ENCODE results near the gene FAM228A.

FAM228A gene

GRCh38 chr2:24162494-24162893, 12.4 kb upstream of the FAM228A start:
- TF ChIP-seq TCF12 (IDR thresholded peaks at IDR 0.05; ENCODE audit: low read depth), result no peak
- TF ChIP-seq MAX (IDR thresholded peaks at IDR 0.05), result no peak
- TF ChIP-seq CEBPB (IDR thresholded peaks at IDR 0.05), result no peak
- no peak for TF ChIP-seq CREB1 (IDR thresholded peaks at IDR 0.05; ENCODE audit: low read depth)
- no peak for TF ChIP-seq EGR1 (IDR thresholded peaks at IDR 0.05)
- no peak for TF ChIP-seq FOXM1 (IDR thresholded peaks at IDR 0.05; ENCODE audit: borderline replicate concordance, low read depth)
- no peak for TF ChIP-seq TAF1 (IDR thresholded peaks at IDR 0.05; ENCODE audit: low read depth)
- TF ChIP-seq EP300 (IDR thresholded peaks at IDR 0.05; ENCODE audit: borderline replicate concordance), result no peak
- TF ChIP-seq RAD21 (IDR thresholded peaks at IDR 0.05; ENCODE audit: low read depth), result no peak
- TF ChIP-seq YY1 (IDR thresholded peaks at IDR 0.05; ENCODE audit: low read depth), result no peak
- no peak for TF ChIP-seq REST (IDR thresholded peaks at IDR 0.05; ENCODE audit: low read depth)
- no peak for TF ChIP-seq TEAD4 (IDR thresholded peaks at IDR 0.05)
- TF ChIP-seq ZBTB7A (IDR thresholded peaks at IDR 0.05; ENCODE audit: low read depth), result no peak

GRCh38 chr2:24163186-24163585, 11.7 kb upstream of the FAM228A start:
- TF ChIP-seq EGR1 (IDR thresholded peaks at IDR 0.05), result no peak
- no peak for TF ChIP-seq CEBPB (IDR thresholded peaks at IDR 0.05)
- no peak for TF ChIP-seq CREB1 (IDR thresholded peaks at IDR 0.05; ENCODE audit: low read depth)
- TF ChIP-seq TAF1 (IDR thresholded peaks at IDR 0.05; ENCODE audit: low read depth), result no peak
- TF ChIP-seq USF1 (IDR thresholded peaks at IDR 0.05), result no peak
- no peak for TF ChIP-seq TEAD4 (IDR thresholded peaks at IDR 0.05)
- no peak for TF ChIP-seq ZBTB7A (IDR thresholded peaks at IDR 0.05; ENCODE audit: low read depth)
- TF ChIP-seq EP300 (IDR thresholded peaks at IDR 0.05; ENCODE audit: borderline replicate concordance), result no peak
- TF ChIP-seq MAX (IDR thresholded peaks at IDR 0.05), result no peak
- TF ChIP-seq YY1 (IDR thresholded peaks at IDR 0.05; ENCODE audit: low read depth), result no peak

- TF ChIP-seq MAX (IDR thresholded peaks at IDR 0.05), result no peak
- no peak for TF ChIP-seq ZBTB7A (IDR thresholded peaks at IDR 0.05; ENCODE audit: low read depth)
- no peak for TF ChIP-seq FOXM1 (IDR thresholded peaks at IDR 0.05; ENCODE audit: borderline replicate concordance, low read depth)
These were observed 11.3 kb upstream of the FAM228A start for GRCh38 chr2:24163601-24164000.

- TF ChIP-seq TCF12 (IDR thresholded peaks at IDR 0.05; ENCODE audit: low read depth) (no peak), CREB1 (IDR thresholded peaks at IDR 0.05; ENCODE audit: low read depth) (no peak), RAD21 (IDR thresholded peaks at IDR 0.05; ENCODE audit: low read depth) (peak; percentile 68), TAF1 (IDR thresholded peaks at IDR 0.05; ENCODE audit: low read depth) (no peak), REST (IDR thresholded peaks at IDR 0.05; ENCODE audit: low read depth) (no peak), FOXM1 (IDR thresholded peaks at IDR 0.05; ENCODE audit: borderline replicate concordance, low read depth) (no peak), ZBTB7A (IDR thresholded peaks at IDR 0.05; ENCODE audit: low read depth) (peak; percentile 48; the same call in 1 of the 2 replicates)
These were observed 10.4 kb upstream of the FAM228A start for GRCh38 chr2:24164416-24164973.

- TF ChIP-seq TAF1 (IDR thresholded peaks at IDR 0.05; ENCODE audit: low read depth) (no peak), EGR1 (IDR thresholded peaks at IDR 0.05) (no peak), TCF12 (IDR thresholded peaks at IDR 0.05; ENCODE audit: low read depth) (no peak), MAX (IDR thresholded peaks at IDR 0.05) (no peak), FOXM1 (IDR thresholded peaks at IDR 0.05; ENCODE audit: borderline replicate concordance, low read depth) (no peak), NFIC (IDR thresholded peaks at IDR 0.05) (no peak), CEBPB (IDR thresholded peaks at IDR 0.05) (no peak), USF1 (IDR thresholded peaks at IDR 0.05) (no peak), RAD21 (IDR thresholded peaks at IDR 0.05; ENCODE audit: low read depth) (no peak), TEAD4 (IDR thresholded peaks at IDR 0.05) (no peak), EP300 (IDR thresholded peaks at IDR 0.05; ENCODE audit: borderline replicate concordance) (no peak), ZBTB7A (IDR thresholded peaks at IDR 0.05; ENCODE audit: low read depth) (no peak), CREB1 (IDR thresholded peaks at IDR 0.05; ENCODE audit: low read depth) (no peak), YY1 (IDR thresholded peaks at IDR 0.05; ENCODE audit: low read depth) (no peak), REST (IDR thresholded peaks at IDR 0.05; ENCODE audit: low read depth) (no peak)
These were observed 5.8 kb upstream of the FAM228A start for GRCh38 chr2:24169023-24169422.

Measured in Ishikawa (cell line).